Suppressor macrophage treated with lipopolysaccharide for 1 hour (primary cell): ENCODE measurements around the gene GALNT1.

Experiments
- DNase-seq, 3 donors: peaks; one replicate each; pipeline ENCODE4 v3.0.0-alpha.2; 2020 to 2022

Gene GALNT1

DNA sequence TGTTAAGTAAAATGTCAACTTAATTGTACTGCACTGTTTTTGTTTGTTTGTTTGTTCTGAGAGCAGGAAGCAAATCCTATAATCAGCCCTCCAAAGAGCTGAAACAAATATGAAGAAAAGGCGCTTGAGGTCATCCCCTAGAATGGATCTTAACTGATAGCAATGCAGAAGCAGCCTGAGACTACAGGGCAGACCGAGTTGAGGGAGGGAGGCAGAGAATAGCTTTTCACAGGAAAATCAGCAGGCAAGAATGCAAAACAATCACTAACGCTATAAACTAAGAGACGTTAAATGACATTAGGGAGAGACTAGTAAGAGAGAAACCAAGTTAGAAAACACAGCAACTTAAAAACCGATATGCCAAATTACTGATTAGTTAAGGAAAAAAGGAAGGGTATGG, 37.2 kb downstream of the GALNT1 start:
- no peak for DNase-seq

DNA sequence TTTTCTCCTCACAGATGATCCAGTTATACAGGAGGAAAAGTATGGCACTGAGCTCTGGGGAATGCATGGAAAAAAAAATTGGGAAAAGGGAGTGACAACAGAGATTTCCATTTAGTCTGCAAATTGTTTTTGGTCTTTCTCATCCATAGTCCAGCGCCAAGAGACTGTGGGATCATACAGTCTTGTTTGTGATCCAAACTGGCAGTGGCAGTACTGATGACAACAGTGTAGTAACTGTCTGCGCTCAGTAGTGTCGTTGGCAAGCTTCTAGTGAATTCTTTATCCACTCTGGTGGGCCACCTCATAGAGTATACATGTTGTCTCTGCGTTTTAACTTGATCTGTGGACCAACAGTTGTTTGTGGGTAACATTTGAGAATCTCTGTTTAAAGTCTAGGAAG, 37.9 kb downstream of the GALNT1 start:
- DNase-seq, result no peak

DNA sequence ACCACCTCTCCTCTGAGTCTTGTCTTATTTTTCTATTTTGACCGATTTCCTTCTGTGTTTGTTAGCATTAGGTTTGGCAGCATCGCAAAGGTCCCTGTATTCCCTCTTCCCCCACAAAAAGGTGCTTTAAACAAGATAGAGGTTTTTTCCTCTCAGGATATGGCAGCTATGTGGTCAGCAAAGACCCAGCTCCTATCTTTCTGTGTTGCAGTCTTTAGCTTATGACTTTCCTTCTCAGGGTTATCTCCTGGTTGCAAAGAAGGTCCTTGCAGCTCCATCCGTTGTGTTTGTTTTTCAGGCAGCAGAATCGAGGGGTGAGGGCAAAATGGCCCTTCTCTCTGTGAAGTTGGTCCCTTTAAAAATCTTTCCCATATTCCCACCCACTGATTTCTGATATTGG, 38.4 kb downstream of the GALNT1 start:
- no peak for DNase-seq

- DNase-seq, result peak in 1 of 3 donors; percentile 24
Observed at GRCh38 chr18:35620765-35621164, 39.2 kb downstream of the GALNT1 start.

- peak; percentile 19 to 47 (median 39) for DNase-seq
Observed at GRCh38 chr18:35623255-35623654, 41.7 kb downstream of the GALNT1 start.

DNA sequence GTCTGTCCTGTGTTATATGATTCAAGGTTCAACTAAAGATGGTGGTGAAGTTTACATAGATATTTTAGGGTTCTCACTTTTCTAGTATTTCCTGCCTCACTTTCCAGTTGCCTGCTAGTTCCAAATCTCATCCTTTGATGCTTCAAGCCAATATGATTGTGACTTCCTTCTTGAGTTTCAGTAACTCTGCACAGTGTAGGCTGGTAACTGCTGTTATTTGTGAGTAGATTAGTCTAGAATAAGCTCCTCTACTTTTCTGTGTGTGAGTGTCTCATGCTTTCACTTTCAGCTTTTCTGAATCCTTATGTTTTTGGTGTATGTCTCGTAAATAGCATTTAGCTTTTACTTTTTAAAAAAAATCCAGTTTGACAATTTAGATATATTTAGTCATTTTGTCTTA, 42.6 kb downstream of the GALNT1 start:
- peak in 2 of 3 donors; percentile 17 to 38 for DNase-seq

DNA sequence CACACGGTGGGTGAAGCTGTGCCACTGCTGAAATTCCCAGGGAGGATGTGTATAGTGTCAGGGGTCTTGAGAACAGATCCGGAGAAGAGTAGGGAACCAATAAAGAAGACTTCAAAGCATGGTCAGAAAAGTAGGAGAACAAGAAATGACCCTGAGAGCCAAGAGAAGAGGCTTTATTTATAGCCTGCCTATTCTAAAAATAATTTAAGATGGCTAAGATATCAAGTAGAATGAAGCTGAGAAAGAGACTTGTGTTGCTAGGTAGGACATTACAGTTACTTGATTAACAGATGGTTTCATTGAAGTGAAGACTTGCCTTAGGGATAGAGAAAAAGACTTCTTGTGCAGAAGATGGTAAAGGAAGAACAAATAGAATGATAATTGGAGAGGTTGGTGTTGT, 43.7 kb downstream of the GALNT1 start:
- no peak for DNase-seq

DNA sequence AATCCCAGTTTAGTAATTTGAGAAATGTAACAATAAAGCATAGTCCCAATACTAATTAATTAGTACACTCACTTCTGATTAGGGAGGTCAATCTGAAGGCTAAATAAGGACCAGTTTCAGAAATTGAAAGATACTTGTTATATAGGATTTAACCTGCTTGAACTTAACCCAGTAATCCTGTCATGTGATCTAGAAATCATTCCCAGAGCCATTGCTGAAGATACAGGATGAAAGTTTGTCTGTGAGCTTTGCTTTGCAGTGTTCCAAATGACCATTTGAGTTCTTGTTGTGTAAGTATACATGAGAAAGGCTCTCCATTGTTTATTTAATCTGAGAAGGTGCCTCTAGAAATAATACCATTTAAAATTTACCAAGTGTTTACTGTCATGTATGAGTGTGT, 52.2 kb downstream of the GALNT1 start:
- no peak for DNase-seq

DNA sequence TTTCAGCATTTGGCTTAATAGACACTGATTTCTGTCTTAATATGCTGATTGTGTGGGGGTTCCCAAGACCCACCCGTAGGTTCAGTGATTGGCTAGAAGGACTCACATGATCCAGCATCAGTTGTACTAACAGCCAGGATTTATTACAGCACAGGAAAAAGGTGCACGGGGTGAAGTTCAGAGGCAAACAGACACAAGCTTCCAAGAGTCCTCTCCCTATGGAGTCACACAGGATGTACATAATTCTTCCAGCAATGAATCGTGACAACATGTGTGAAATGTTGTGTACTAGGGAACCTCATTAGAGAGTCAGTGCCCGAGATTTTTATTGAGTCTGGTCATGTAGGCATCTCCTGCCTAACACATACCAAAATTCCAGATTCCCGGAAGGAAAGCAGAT, 52.8 kb downstream of the GALNT1 start:
- DNase-seq, result no peak

- DNase-seq, result no peak
Observed at GRCh38 chr18:35635170-35635569, 53.6 kb downstream of the GALNT1 start.

GRCh38 chr18:35637227-35637626, 55.7 kb downstream of the GALNT1 start:
- no peak for DNase-seq

GRCh38 chr18:35639296-35639695, 57.8 kb downstream of the GALNT1 start:
- no peak for DNase-seq

- no peak for DNase-seq
Observed at GRCh38 chr18:35641467-35641866, 59.9 kb downstream of the GALNT1 start.

DNA sequence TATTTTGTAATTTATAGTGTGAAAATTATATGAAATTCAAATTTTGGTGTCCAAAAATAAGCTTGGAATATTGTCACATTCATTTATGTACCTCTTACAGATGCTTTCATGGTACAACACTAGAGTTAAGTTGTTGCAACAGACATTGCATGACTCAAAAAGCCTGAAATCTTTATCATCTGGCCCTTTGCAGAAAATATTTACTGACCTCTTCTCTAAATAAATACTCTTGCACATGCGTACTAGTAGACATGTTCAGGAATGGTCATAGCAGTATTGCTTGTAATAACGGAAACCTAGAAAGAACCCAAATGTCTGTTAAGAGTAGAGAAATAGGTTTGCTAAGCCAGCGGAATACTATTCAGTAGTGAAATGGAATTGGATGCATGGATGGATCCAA, 60.4 kb downstream of the GALNT1 start:
- no peak for DNase-seq

- DNase-seq, result no peak
Observed at GRCh38 chr18:35642802-35643201, 61.3 kb downstream of the GALNT1 start.

DNA sequence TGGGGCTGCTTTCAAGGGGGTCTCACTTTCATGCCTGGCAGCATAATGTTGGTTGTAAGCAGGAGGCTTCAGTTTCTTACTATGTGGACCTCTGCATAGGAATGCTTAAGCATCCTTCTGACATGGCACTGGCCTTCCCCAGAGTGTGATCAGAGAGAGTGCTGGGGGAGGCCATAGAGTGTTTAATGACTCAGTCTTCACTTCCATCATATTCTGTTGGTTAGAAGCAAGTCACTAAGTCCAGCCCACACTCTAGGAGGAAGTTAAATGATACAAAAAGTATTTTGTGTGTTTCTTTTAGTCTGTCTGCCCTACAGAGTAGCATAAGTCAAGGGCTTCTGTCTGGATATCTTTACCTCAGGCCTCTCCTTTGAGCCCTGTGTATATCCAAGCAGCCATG, 64.9 kb downstream of the GALNT1 start:
- peak; percentile 31 to 53 (median 31) for DNase-seq

- peak; percentile 25 to 77 (median 51) for DNase-seq
Observed at GRCh38 chr18:35653392-35654135, 72.0 kb downstream of the GALNT1 start.

GRCh38 chr18:35658112-35658511, 76.6 kb downstream of the GALNT1 start:
- no peak for DNase-seq

- DNase-seq, result no peak
Observed at GRCh38 chr18:35661483-35662146, 80.1 kb downstream of the GALNT1 start.

DNA sequence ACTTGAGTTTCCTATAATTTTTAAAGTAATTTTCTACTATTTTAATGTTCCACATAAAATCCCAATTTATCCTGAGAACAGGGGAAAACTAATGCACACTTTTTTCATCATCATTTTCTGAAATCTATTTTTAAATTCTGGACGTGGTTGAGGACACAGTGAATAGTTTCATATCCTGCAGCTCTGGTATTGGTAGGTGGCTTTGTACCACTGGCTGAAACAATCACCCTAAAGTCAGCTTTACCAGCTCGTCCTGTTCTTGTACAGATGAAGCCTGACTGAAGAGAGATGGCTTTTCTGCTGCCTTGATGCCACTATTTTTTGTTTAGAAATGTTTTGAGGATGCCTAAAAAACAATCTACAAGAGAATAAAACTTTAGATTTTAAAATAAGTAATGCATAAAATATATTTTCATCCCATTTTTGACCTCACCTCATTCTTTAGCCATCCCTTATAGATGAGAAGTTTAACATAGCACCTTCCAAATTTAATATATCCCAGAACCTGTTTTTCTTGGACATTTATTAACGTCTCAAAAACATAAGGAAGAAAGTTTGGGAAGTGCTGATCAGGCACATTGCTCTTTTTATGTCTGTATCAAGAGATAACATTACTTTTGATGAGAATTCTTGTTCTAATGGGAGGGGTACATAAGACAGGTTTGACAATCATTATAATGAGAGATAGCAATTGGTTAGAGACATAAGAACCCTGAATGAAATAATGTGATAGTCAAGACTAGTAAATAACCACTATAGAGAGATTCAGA, 80.9 kb downstream of the GALNT1 start:
- DNase-seq, result no peak

DNA sequence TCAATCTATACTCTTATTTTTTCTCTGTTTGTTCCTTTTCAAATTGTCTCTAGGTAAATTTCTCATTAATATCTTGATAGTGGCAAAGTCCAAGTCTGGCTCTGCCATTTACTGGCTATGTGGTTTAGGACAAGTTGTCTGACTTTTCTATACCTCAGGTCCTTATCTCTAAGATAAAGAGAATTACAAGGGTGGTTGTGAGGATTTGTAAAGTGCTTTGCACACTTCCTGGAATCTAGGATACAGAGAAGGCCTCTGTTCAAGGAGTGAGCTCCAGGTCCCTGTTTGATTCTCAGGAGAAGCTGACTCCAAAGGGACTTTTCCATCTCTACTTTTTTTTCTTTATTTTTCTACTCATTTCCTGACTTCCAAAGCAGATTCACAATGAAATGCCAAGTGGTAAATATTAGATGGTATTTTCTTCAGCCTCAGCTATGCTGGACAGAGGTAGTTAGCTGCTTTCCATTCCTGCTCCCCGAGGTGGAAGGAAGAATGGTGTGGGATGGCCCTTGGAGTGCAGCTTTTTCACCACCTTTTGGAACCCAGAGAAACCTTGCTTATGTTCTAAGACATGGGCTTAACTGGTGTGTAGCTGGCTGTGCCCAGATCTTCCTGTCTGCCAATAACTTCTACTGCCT, 90.5 kb downstream of the GALNT1 start:
- DNase-seq, result no peak

- no peak for DNase-seq
Observed at GRCh38 chr18:35672897-35673296, 91.4 kb downstream of the GALNT1 start.

DNA sequence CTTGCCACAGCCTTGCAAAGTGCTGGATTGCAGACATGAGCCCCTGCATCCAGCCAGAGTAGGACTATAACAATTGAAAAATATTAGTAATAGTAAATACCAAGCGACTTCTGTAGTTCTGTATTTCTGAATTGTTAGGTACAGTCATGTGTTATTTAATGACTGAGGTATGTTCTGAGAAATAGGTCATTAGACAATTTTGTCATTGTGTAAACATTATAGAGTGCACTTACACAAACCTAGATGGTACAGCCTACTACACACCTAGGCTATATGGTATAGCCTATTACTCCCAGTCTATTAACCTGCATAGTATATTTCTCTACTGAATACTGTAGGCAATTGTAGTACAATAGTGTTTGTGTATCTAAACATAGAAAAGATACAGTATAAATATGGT, 92.1 kb downstream of the GALNT1 start:
- DNase-seq, result no peak
